NOMO-1 (cell line): Measurements from ENCODE around the gene EMP1.
A peak's percentile ranks its signal among the peaks of the same experiment; 100 is the strongest.
"Not testable (repeated sequence)": the region's sequence is repeated elsewhere in the genome, so short reads cannot be mapped to it uniquely, and the experiment has no call there.

Experiments
- DNase-seq, 2 experiments: peaks; one replicate each; lab custom pipeline; 2025; ENCODE audit not compliant: unreplicated experiment in 2 of 2; lab: John Stamatoyannopoulos, UW

EMP1 gene

GRCh38 chr12:13253966-13254760, 57.6 kb downstream of the EMP1 start:
- no peak for DNase-seq

- peak; percentile 75 to 83 for DNase-seq
These were observed 59.5 kb downstream of the EMP1 start for GRCh38 chr12:13255792-13256691.

GRCh38 chr12:13256692-13257045, 60.1 kb downstream of the EMP1 start:
- no peak for DNase-seq

- no peak for DNase-seq
These were observed 60.9 kb downstream of the EMP1 start for GRCh38 chr12:13257356-13257875.

- no peak for DNase-seq
These were observed 61.7 kb downstream of the EMP1 start for GRCh38 chr12:13258197-13258596.

- no peak for DNase-seq
These were observed 62.2 kb downstream of the EMP1 start for GRCh38 chr12:13258717-13259119.

GRCh38 chr12:13259625-13260024, 63.1 kb downstream of the EMP1 start:
- not testable (repeated sequence) for DNase-seq

GRCh38 chr12:13267826-13268225, 71.3 kb downstream of the EMP1 start:
- DNase-seq: not testable (repeated sequence)

DNA sequence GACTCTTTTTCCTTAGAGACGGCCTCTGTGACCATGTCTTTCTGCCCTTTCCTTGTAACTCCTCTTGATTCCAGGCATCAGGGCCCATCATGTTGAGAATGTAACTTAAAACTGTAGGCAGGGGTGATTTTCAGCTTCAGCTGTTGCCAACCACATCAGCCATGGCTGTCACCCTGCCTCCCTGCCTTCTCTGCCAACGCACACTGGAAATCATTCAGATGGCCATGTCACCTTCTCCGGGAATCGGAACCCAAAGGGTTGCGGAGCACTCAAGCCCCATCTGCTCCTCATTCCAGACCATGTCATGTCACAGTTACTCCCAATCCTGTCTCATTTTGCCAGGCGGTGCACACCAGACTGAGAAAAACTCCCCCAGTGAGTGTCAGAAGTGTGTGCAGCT, 72.1 kb downstream of the EMP1 start:
- no peak for DNase-seq
